ENCODE results near the gene FGD5. TPM values are rescaled to one million over a fixed set of nuclear protein-coding genes. Genes with fewer than 3 reads are reported as not detected.
"Not testable (repeated sequence)": the region's sequence is repeated elsewhere in the genome, so short reads cannot be mapped to it uniquely, and the experiment has no call there.

FGD5 gene
- total RNA-seq, 1 donor from 2014 or later: 103 TPM

DNA sequence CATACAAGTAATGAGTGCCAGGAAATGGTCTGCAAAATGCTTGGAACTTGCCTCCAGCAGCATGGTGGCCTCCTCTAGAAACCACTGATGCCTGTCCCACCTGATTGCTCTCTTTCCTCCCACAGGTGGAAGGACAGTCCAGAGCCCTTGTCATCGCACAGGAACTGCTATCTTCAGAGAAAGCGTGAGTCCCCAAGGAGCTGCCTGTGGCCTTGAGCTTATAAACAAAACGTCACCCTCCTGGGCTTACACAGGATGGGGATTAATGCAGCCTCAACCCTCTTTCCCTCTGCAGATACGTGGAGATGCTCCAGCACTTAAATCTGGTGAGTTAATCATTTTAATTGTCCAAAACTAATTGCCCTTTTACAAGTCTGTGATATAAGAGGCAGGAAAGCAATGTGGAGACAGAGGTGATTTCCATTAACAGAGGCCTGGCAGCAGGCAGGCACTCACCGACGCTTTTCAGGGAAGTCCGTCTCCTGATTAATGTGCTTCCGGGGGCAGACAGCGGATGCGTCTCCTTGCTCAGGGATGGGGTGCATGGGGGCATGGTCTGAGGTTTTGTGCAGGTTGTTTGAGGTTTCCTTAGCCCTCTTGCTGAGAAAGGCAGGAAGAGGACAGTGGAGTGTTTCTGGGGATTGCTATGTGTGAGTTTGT, 61.8 kb downstream of the FGD5 start:
- DNase-seq: no peak

DNA sequence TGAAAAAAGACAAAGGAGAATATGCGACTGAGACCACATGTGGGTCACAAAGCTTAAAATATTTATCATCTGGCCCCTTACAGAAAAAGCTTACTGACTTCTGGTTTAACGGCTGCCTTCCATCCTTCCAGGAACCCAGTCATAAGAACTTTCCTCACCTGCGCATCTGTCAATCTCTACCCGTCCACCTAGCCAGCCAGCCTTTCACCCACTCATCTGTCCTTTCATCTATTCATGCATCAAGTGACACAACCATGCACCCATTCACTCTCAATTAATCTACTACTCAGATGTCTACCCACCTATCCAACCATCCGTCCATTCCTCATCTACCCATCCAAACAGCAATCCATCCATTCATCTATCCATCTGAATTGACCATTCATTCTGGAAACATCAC, 64.5 kb downstream of the FGD5 start:
- no peak for DNase-seq

DNA sequence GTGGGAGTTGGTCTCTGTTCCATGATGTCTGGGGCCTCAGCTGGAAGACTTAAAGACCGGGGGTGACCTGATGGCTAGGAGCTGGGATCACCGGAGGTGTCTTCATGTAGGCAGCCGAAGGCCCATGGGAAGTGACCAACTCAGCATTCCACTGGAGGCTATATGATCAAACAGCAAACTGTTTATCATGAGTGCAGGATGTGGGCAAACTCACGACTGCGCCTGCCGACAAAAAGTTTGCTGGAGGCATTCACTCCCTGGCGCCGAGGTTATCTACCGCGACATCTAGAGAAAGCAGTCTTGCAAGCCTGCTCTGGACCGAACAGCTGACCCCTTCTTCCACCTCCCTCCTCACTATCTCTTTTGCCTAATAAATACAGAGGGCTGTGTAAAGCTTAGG, 65.9 kb downstream of the FGD5 start:
- DNase-seq: no peak

DNA sequence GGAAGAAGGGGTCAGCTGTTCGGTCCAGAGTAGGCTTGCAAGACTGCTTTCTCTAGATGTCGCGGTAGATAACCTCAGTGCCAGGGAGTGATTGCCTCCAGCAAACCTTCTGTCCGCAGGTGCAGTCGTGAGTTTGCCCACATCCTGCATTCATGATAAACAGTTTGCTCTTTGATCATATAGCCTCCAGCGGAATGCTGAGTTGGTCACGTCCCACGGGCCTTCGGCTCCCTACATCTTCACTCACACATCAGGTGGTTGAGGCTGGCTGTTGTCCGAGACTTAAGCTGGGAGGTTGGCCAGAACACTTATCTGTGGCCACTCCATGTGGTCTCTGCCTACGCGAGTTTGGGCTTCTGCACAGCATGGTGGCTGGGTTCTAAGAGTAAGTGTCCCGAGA, 66.5 kb downstream of the FGD5 start:
- DNase-seq: no peak

DNA sequence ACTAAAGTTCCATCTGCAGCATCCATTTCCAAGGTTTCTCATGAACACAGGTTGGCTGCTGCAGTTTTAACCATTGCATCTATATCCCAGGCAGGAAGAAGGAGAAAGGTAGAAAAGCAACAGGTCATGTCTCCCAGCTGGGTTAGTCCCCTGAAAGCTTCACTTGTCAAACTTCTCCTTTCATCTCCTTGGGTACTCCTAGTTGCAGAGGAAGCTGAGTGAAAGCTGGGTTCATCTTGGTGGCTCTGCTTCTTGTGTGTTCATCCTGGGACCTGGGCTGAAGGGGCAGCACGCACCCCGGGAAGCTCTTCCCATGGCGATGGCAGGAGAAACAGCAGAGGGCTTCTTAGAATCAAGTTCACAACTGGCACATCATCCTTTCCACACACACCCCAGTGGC, 67.3 kb downstream of the FGD5 start:
- DNase-seq: no peak

DNA sequence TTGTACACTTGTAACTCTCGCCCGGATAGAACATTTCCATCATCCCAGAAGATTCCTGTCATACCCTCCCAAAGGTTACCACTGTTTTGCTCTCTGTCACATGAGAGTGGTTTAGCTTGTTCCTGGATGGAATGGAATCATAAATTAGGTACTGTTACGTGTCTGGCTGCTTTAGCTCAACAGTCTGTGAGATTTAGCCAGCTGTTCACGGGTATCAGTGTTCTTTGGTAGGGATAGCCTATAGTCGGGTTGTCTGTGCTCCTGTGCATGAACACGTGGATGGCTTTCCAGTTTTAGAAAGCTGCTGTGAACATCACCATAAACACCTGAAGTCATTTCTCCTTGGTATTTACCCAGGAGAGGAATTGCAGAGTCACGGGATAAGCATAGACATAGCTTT, 70.4 kb downstream of the FGD5 start:
- DNase-seq: no peak

DNA sequence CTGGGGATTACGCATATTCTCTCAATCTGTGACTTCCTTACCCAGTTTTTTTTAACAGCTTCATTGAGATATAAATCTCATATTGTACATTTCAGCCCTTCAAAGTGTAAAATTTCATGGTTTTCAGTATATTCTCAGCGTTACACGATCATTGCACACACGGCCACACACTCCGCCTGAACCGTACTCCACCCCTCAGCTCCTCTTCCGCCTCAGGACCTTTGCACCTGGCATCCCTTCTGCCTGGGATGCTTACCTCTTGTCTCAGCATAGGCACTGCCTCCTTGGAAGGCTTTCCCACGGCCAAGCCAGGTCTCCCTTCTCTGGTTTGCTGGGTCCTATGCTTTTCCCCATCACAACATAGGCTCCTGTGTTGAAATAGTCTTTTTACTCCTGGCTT, 71.2 kb downstream of the FGD5 start:
- DNase-seq: no peak

DNA sequence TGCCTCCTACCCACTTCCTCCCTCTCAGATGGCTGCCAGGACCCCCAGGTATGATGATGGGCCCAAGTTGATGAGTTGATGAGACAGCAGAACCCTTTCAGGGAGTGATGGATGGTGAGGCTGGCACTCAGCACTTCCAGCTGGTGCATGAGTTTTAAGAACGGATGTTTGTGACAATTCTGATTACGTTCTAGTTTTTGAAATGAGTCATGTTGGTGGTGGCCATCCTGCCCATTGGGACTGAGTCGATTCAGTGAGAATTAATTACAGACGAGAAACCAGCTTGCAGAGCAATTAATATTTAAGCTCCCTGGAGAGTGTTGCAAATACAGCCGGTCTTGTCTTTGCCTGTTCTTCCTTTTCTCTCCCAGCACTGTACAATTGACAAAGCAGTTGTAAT, 71.7 kb downstream of the FGD5 start:
- peak; percentile 53 for DNase-seq

DNA sequence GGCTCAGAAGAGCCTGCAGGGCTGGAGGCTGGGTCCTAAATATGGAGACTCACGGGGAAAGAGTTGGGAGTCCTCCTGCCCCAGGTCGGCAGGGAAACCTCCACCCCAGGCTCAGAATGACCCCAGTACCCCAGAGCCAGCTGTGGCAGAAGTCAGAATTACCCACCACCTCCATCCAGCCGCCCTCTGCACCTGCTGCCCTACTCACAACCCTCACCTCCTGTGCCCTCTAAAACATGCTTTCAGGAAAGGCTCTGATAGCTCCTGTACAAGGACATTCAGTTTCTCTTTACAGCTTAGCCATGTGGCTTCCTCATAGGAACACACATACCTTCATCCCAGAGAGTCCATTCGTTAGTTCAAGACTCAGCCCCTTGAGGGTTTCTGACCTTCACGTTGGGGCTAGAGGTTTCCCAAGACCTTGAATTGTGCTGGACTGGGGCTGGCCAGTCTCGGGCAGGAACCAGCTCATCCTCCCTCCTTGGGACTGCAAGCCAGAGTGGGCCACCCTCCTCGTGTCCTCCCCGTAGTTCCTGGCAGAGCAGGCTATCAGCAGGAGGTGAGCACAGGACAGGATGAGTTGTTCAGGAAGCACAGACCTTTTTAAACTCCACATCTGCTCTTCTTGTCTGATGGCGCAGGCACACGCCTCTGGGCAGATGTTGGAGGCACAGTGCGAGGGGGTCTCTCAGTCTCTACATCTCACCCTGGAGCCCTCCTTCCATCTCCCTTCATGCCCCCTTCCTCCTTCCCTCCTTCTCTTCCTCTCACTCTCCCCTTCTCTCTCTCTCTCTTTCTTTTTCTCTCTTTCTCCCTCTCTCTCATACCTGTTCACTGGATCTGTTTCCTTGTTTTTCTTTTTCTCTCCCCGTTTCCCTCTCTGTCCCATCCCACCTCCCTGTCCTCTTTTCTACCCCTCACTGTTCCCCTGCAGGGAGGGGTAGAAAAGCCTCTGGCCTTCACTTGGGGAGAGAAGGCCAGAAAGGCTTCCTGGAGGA, 72.7 kb downstream of the FGD5 start:
- no peak for DNase-seq

DNA sequence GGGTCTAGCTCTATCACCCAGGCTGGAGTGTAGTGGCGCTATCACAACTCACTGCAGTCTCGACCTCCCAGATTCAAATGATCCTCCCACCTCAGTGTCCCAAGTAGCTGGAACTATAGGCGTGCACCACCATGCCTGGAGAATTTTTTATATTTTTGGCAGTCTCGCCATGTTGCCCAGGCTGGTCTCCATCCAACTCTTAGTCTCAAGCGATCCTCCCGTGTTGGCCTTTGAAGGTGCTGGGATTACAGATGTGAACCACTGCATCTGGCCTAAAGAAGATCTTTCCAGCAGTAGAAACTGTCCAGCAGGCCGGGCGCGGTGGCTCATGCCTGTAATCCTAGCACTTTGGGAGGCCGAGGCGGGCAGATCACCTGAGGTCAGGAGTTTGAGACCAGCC, 73.5 kb downstream of the FGD5 start:
- no peak for DNase-seq

DNA sequence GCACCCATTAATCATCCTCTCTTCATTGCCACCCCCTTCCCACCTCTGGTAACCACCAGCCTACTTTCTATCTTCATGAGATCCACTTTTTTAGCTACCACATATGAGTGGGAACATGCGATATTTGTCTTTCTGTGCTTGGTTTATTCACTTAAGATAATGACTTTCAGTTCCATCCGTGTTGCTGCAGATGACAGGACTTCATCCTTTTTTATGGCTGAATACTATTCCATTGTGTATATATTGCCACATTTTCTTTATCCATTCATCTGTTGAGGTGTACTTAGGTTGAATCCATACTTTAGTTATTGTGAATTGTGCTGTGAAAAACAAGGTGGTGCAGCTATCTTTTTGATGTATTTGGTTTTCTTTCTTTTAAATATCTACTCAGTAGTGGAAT, 75.3 kb downstream of the FGD5 start:
- DNase-seq: no peak

DNA sequence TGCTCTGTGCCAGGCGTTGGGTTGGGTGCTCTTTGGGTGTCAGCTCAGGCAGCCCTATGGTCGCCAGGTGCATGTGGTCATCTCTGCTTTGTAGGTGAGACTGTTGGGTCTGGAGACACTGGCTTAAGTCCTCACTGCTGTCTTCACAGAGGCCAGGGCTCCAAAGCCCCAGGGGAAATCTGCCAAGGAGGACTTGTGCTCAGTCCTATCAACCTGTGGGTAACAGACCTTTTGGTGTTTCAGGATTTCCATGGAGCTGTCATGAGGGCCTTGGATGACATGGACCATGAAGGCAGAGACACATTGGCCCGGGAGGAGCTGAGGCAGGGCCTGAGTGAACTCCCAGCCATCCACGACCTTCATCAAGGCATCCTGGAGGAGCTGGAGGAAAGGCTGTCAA, 78.5 kb downstream of the FGD5 start:
- DNase-seq: no peak

DNA sequence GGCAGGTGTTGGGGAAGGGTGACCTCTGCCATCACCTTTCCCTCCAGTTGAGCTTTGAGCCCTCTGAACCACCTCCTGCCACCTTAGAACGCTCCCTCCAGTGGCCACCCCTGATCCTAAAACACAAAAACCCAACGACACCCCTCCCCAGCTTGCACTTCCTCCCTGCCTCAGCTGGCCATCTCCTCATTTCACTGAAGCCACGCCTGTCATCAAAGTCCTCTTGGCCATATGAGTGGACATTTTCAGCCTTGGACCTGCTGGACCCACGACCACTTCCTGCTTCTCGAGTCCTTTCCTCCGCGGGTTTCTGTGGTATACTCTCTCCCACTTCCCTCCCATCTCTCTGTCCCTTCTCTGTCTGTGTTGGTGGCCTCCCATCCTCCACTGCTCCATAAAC, 80.2 kb downstream of the FGD5 start:
- DNase-seq: no peak

DNA sequence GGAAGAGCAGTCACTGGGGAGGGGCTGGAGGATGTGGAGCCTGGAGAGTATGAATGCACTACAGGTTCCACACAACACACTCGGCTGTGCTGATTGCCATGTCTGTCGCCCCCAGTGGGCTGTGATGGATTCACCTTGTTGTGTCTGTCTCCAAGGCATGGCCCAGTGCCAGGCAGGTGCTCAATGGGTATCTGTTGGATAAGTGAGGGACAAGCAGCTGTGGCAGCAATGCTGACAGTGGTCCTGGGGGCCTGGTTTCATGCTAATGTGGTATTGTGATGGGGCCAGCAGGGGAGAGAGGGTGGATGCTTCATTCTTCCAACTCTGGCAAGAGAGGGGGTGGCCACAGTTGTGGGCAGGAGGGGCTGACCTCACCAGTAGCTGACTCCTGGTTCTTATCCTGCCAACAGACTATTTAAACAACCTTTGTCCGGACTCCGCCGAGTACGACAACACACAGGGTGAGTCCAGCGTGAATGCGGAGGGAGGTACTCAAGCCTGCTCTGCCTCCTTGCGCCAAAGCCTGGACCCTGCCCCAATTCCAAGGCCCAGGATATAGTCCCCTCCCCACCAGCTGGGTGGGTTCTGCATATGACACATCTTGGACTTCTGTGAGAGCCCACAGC, 81.3 kb downstream of the FGD5 start:
- DNase-seq: no peak

DNA sequence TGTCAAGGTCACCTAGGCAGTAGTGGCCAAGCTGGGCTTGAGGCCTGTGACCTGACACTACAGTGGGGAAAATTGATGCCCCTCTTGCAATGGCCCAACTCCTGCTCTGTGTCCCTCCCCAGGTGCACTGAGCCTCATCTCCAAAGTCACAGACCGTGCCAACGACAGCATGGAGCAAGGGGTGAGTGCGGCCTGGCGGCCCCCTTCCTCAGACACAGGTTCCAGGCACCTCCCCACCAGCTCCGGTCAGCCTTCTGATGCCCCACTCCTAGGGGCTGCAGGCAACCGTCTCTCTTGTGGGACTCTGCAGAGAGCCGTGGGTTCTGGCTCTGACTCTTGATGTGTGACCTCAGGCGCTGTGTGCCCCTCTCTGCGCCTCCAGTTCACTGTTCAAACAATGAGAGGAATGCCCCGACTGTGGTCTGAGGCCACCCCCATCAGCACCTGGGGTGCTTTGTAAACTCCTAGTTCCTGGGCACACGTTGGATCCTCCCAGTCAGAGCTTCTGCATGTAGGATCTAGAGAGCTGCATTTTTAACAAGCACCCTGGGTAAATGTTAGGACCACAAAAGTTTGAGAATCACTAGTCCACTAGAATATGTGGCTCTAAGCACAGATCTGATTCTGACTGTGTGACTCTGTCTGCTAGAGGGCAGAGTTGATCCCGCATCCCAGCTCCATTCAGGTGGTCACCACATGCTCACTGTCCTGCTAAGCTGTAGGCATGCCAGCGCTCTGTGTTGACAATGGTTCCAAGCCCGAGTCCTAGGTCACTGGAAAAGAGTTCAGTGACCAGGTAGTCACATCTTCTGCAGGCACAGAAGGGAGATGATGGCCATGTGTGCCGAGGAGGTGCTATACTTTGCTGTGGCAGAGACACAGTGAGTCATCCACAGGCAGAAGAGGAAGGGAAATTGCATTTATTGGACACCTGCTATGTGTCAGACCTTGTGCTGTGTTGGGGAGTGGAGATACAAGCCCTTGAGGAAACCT, 82.4 kb downstream of the FGD5 start:
- no peak for DNase-seq

DNA sequence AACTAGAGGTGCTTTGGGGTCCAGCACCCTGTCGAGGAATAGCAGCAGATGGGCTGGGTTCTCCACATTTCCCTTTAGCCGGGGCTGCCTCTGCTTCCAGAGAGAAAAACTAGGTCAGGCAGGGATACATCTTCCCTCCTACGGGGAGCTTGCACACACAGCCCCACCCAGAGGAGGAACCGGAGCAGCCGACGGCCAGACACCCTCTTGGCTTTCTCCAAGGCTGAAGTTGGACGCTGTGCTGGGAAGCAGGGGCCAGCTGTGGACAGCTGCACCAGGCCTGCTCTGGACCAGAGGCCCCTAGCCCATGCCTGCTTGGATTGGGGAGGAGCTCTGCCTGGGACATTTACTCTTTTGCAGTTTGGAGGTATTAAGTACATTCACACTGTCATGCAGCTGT, 84.0 kb downstream of the FGD5 start:
- no peak for DNase-seq

DNA sequence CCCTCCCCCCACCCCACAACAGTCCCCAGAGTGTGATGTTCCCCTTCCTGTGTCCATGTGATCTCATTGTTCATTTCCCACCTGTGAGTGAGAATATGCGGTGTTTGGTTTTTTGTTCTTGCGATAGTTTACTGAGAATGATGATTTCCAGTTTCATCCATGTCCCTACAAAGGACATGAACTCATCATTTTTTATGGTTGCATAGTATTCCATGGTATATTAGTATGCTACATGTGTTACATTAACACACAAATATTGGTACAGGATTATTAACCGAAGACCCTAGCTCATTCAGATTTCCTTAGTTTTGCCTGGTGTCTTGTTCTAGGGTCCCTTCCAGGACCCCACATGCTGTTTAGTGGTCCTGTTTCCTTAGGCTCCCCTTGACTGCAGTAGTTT, 84.7 kb downstream of the FGD5 start:
- DNase-seq: not testable (repeated sequence)

DNA sequence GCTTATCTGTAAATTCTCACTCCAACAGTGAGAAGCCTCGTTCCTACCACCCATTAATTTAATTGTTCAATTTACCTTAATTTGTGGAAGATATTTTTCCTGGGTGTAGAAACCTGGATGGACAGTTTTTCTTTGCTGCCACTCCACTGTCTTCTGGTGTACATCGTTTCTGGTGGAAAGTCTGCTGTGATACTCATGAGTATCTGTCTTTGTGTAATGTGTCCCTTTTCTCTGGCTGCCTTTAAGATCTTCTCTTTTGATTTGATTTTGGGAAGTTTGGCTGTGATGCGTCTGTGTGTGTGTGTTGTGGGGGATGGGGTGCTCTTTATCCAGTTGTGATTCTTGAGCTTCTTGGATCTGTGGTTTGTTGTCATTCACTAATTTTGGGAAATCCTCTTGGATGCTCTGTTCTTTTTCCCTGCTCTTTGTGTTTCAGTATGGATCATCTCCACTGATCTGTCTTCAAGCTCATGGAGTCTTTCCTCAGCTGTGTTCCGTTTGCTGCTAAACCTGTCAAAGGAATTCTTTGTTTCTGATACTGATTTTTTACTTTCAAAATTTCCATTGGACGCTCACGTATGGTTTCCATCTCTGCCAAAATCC, 86.4 kb downstream of the FGD5 start:
- no peak for DNase-seq

DNA sequence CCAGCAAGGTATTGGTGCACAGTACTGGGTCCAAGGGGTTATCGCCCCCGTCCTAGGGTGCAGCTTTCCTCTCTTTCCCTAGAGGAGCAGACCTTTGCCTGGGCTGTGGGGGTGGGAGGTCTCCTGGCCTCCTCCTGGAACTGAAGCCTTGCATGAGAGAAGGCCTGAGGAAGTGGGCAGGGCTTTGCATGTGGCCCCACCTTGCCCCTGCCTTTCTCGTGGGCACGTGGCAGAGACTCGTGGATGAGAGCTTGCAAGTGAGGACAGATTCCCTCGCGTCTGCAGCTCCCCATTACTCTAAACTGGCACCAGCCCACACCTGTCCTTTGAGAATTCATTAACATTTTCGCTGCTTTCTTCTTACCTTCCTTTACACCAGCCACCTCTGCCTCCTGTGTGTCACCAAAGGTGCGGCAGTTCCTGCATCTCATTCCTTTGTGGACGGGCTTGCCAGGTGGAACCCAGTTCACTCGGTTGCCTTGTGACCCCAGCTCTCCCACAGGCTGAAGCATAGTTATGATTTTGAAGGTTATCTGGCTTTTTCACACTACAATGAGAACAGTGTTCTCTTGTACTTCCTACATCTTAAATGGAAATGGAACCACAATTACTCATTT, 87.7 kb downstream of the FGD5 start:
- DNase-seq: no peak

DNA sequence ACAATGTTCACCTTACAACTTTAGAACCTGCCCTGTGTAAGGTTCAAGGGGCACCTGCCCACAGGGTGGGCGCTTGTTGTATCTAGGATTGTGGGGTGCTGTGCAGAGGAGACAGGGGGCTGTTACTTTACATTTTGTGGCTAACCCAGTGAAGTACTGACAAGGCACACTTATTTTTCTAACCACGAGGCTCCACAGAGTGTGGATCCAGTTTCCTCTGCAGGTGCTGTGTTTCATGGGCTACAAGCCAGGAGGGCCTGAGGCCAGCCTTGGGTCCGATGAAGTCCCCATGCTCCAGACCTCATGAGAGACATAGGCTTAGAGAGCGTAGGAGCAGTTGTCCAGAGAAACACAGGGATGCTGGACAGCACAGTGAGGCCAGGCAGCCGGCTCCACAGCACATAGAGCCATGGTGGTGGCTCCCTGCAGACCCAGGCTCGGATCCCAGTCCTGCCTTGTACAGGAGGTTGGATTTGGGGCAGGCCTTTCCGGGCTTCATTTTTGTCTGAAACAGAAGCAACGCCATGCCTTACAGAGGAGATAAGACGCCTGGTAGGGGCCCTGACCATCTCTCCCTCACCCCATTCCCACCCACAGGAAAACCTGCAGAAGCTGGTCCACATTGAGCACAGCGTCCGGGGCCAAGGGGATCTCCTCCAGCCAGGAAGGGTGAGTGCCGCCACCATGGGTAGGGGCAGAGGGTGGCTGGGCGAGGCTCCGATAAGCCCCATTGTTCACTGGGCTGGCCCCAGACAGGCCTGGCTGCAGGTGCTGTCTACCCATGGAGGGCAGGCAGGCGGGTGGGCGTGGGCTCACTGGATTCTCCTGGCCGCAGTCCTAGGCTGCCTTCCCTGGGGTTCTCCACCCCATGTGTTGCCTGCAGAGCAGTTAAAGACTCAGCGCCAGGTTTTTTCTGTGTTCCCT, 88.5 kb downstream of the FGD5 start:
- no peak for DNase-seq
